Activated CD4-positive, alpha-beta T cell treated with anti-CD3 and anti-CD28 coated beads, Interleukin-2, amount 50 U/mL, for 4 hours (primary cell): ENCODE data around the gene LMO7.
A peak's percentile ranks its signal among the peaks of the same experiment; 100 is the strongest.

Experiments
- DNase-seq, 2 experiments: peaks; one replicate each; pipeline ENCODE4 v3.0.0-alpha.2; 2020

The LMO7 gene

GRCh38 chr13:75635828-75636435, at the start of gene LMO7:
LMO7 (plus strand) TSS chr13:75636330; CDS start chr13:75636658, 328 bp downstream.
- peak; percentile 22 to 26 for DNase-seq

GRCh38 chr13:75587679-75588078, 48.5 kb upstream of the LMO7 start:
- DNase-seq, result no peak

GRCh38 chr13:75596657-75597182, 39.4 kb upstream of the LMO7 start:
- DNase-seq, result no peak

- no peak for DNase-seq
Observed at GRCh38 chr13:75600371-75600770, 35.8 kb upstream of the LMO7 start.

GRCh38 chr13:75603038-75603437, 33.1 kb upstream of the LMO7 start:
- DNase-seq, result no peak

- no peak for DNase-seq
Observed at GRCh38 chr13:75607447-75607846, 28.7 kb upstream of the LMO7 start.

GRCh38 chr13:75610466-75610865, 25.7 kb upstream of the LMO7 start:
- DNase-seq, result no peak

GRCh38 chr13:75612354-75612753, 23.8 kb upstream of the LMO7 start:
- no peak for DNase-seq

- no peak for DNase-seq
Observed at GRCh38 chr13:75617230-75617629, 18.9 kb upstream of the LMO7 start.

GRCh38 chr13:75618308-75618707, 17.8 kb upstream of the LMO7 start:
- DNase-seq, result no peak

GRCh38 chr13:75620020-75620419, 16.1 kb upstream of the LMO7 start:
- DNase-seq, result no peak

GRCh38 chr13:75621147-75621546, 15.0 kb upstream of the LMO7 start:
- no peak for DNase-seq

- DNase-seq, result no peak
Observed at GRCh38 chr13:75628801-75629200, 7.3 kb upstream of the LMO7 start.

- DNase-seq, result no peak
Observed at GRCh38 chr13:75633285-75633684, 2.8 kb upstream of the LMO7 start.

- peak in 1 of 2 experiments; percentile 3 for DNase-seq
Observed at GRCh38 chr13:75635101-75635827, 866 bp upstream of the LMO7 start.

- DNase-seq, result peak; percentile 23 to 26
Observed at GRCh38 chr13:75636436-75637180, 478 bp downstream of the LMO7 start.

- no peak for DNase-seq
Observed at GRCh38 chr13:75637181-75637750, 1.1 kb downstream of the LMO7 start.

- DNase-seq, result no peak
Observed at GRCh38 chr13:75639454-75639853, 3.3 kb downstream of the LMO7 start.

GRCh38 chr13:75641026-75641425, 4.9 kb downstream of the LMO7 start:
- no peak for DNase-seq

- no peak for DNase-seq
Observed at GRCh38 chr13:75643182-75643581, 7.1 kb downstream of the LMO7 start.

- no peak for DNase-seq
Observed at GRCh38 chr13:75643693-75644092, 7.6 kb downstream of the LMO7 start.

- no peak for DNase-seq
Observed at GRCh38 chr13:75645141-75645540, 9.0 kb downstream of the LMO7 start.

- no peak for DNase-seq
Observed at GRCh38 chr13:75647126-75647784, 11.1 kb downstream of the LMO7 start.
